Measurements from ENCODE around the gene TNFRSF21.

DNA sequence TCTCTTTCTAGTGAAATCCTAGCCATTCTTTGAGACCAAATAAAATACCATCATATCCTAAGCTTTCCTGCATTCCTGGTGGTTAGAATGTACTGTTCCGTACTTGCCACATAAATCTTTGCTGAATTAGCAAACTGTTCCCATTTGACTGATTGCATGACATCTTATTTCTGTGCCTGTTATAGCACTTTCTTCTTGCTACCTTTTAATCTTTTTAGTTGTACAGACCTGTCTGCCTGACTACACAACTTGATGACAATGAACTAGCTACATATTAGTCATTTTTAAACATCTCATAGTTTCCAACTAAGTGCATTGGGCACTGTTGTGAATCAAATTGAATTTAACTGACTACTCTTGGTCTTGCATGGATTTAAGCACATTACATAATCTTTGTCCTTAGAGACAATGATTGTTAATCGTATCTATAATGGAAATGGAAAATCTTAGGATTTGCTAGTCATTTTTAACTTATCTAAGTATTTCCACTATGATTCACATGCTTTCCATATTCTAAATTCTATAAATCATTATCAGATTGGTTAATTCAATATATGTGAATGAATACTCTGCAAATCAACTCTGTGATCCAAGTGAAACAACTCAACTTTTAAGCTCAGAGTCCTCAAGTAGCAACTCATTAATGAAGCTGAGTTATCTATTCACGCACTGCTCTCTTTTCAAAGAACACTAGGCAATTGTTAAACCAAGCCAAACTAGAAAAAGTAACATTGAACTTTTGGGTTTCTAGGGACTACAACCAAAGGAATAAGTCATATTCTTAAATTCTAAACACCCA lies 109.0 kb downstream of the TNFRSF21 start:
- TF ChIP-seq, protein P1, sequence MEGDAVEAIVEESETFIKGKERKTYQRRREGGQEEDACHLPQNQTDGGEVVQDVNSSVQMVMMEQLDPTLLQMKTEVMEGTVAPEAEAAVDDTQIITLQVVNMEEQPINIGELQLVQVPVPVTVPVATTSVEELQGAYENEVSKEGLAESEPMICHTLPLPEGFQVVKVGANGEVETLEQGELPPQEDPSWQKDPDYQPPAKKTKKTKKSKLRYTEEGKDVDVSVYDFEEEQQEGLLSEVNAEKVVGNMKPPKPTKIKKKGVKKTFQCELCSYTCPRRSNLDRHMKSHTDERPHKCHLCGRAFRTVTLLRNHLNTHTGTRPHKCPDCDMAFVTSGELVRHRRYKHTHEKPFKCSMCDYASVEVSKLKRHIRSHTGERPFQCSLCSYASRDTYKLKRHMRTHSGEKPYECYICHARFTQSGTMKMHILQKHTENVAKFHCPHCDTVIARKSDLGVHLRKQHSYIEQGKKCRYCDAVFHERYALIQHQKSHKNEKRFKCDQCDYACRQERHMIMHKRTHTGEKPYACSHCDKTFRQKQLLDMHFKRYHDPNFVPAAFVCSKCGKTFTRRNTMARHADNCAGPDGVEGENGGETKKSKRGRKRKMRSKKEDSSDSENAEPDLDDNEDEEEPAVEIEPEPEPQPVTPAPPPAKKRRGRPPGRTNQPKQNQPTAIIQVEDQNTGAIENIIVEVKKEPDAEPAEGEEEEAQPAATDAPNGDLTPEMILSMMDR (IDR thresholded peaks at IDR 0.05; ENCODE audit: poor library complexity, severe bottlenecking) = no peak
- no peak for TF ChIP-seq SMC3 (conservative IDR thresholded peaks at IDR 0.05; ENCODE audit: poor library complexity)

All from neural cell (in vitro differentiated cells).